ENCODE measurements around the gene TXNDC17. TPM values are rescaled to one million over a fixed set of nuclear protein-coding genes. Genes with fewer than 3 reads are reported as not detected.
"Not testable (repeated sequence)": the region's sequence is repeated elsewhere in the genome, so short reads cannot be mapped to it uniquely, and the experiment has no call there.

Gene TXNDC17
- total RNA-seq, 4 donors from 2014 or later = 31.8 to 124 (median 85.6) TPM

GRCh38 chr17:6651919-6652452 lies 11.1 kb downstream of the TXNDC17 start:
- 5 to 7% methylated on average over 15 to 32 of the region's 47 CpGs for WGBS, 2 donors
- Histone ChIP-seq H3K27me3 (peaks cover 0 to 25% of the 10 kb centered on the region in 2 donors), H3K27ac (peak overlapping the region; percentile 23 to 88 (median 78)), H3K4me3 (peak overlapping the region; percentile 58 to 88 (median 86)), H3K4me1 (peaks cover 4 to 54% (median 19%) of the 10 kb centered on the region in 4 donors), H3K36me3 (peaks cover 0 to 27% (median 0%) of the 10 kb centered on the region in 3 donors), H3K9me3 (no peaks in the 10 kb centered on the region)
- TF ChIP-seq, protein P1, sequence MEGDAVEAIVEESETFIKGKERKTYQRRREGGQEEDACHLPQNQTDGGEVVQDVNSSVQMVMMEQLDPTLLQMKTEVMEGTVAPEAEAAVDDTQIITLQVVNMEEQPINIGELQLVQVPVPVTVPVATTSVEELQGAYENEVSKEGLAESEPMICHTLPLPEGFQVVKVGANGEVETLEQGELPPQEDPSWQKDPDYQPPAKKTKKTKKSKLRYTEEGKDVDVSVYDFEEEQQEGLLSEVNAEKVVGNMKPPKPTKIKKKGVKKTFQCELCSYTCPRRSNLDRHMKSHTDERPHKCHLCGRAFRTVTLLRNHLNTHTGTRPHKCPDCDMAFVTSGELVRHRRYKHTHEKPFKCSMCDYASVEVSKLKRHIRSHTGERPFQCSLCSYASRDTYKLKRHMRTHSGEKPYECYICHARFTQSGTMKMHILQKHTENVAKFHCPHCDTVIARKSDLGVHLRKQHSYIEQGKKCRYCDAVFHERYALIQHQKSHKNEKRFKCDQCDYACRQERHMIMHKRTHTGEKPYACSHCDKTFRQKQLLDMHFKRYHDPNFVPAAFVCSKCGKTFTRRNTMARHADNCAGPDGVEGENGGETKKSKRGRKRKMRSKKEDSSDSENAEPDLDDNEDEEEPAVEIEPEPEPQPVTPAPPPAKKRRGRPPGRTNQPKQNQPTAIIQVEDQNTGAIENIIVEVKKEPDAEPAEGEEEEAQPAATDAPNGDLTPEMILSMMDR (IDR thresholded peaks at IDR 0.05) = no peak
- TF ChIP-seq POLR2A (IDR thresholded peaks at IDR 0.05) (no peak), EP300 (IDR thresholded peaks at IDR 0.05) (no peak)
- DNase-seq (ENCODE audit: low spot score in 2 of 2) = peak; percentile 43 to 62

- Histone ChIP-seq H3K4me1 (peaks cover 4 to 38% (median 15%) of the 10 kb centered on the region in 4 donors), H3K36me3 (no peaks in the 10 kb centered on the region), H3K9me3 (no peaks in the 10 kb centered on the region), H3K4me3 (no peak overlapping the region), H3K27me3 (peaks cover 0 to 54% of the 10 kb centered on the region in 2 donors), H3K27ac (no peak overlapping the region)
- WGBS, 2 donors = 27 to 33% methylated on average over 36 to 46 of the region's 46 CpGs
- TF ChIP-seq, protein P1 (IDR thresholded peaks at IDR 0.05) = no peak
- no peak for TF ChIP-seq POLR2A (IDR thresholded peaks at IDR 0.05)
- DNase-seq (ENCODE audit: low spot score in 2 of 2) = no peak
These were observed 14.2 kb downstream of the TXNDC17 start for GRCh38 chr17:6654841-6655731.

DNA sequence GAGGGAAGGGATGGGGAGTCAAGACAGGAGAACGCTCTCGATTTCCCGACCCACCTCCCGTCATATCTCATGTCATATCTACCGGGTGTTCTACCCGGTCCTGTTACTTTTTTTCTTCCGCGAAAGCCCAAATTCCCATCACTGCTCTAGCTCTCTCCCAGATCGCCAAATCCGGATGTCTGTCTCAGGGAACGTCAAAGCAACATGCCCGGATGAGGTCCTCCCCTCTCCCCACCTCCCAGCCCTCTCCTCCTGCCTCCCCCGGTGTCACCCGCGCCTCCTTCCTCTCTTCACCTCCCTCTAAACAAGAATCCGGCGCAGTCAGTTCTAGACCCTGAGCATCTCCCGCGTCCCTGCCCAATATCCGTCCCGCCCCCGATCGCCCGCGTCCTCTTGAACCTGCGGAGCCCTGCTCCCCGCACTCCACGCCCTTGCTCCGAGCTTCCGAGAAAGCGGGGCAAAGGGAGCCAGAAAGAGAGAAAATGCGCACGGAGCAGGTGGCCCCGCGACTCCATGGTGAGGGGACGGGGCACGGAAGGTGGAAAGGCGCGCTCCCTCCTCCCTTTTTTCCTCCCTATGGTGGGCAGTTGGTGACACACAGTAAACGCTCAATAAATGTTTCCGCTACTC lies 15.0 kb downstream of the TXNDC17 start:
- Histone ChIP-seq H3K4me1 (peaks cover 0 to 31% (median 9%) of the 10 kb centered on the region in 4 donors), H3K27me3 (peaks cover 0 to 59% of the 10 kb centered on the region in 2 donors)
- H3K9me3 ChIP-seq; H3K36me3 ChIP-seq; H3K27ac ChIP-seq; H3K4me3 ChIP-seq; DNase-seq (ENCODE audit: low spot score in 2 of 2): not testable (repeated sequence)
- 4 to 5% methylated on average over 25 to 26 of the region's 41 CpGs for WGBS, 2 donors

DNA sequence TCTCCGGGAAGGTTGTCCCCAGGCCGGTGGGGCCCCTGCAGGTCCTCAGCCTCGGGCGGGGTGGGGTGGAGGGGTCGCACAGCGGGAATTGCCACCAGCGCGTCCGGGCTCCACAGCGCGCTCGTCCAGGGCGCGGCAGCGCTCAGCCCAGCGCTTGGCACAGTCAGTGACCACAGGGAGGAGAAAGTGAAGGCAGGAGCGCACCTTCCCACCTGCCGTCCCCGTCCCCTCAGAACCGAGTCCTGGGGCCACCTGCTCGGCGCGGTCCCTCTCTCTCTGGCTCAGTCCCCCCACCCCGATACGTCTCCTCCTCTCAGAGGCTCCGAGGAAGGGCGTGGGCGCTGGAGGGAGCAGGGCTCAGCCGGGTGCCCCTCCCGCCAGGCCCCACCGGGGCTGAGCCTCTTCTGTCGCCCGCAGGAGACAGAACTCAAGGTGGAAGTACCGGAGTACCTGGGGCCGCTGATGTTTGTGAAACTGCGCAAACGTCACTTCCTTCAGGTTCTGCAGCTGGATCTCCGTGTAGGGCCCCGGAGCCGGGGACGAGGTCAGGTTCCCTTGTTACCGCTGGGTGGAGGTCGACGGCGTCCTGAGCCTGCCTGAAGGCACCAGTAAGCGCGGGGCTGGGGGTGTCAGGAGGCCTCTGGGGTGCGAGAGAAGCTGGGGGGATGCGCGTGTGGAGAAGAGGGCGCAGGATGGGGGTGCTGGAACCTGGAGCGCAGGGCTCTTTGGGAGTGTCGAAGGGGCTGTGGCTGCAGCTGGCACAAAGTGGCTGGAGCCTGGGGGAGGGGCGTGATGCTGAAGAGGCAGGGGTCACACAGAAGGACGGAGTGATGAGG lies 16.2 kb downstream of the TXNDC17 start:
- not testable (repeated sequence) for H3K27ac ChIP-seq; DNase-seq (ENCODE audit: low spot score in 2 of 2); H3K36me3 ChIP-seq; H3K9me3 ChIP-seq
- WGBS, 2 donors = 7 to 15% methylated on average over 26 to 38 of the region's 55 CpGs
- H3K4me1 ChIP-seq = peaks cover 0 to 27% (median 5%) of the 10 kb centered on the region in 4 donors
- peak overlapping the region in 2 of 4 donors; percentile 11 to 26 for H3K4me3 ChIP-seq
- H3K27me3 ChIP-seq = peaks cover 0 to 70% of the 10 kb centered on the region in 2 donors

DNA sequence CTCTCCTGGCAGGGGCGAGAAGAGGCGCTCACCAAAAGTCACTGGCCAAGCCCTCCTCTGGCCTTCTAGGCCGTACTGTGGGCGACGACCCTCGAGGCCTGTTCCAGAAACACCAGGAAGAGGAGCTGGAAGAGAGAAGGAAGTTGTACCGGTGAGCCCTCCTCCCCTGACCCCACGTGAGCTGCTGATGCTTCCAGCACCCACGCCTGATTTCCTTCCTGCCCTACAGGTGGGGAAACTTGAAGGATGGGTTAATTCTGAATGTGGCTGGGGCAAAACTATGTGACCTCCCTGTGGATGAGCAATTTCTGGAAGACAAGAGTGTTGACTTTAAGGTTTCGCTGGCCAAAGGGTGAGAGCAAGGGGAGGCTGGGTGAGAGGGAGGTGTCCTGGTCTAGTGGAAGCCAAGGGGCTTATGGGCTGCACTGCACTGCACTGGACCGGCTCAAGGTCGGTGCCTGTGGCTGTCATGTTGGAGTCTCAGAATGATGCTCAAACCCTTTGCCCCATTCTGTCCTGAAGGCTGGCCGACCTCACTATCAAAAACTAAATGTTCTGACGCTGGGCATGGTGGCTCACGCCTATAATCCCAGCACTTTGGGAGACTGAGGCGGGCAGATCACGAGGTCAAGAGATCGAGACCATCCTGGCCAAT lies 16.9 kb downstream of the TXNDC17 start:
- Histone ChIP-seq H3K4me1 (peaks cover 0 to 20% (median 1%) of the 10 kb centered on the region in 4 donors), H3K27ac (no peak overlapping the region), H3K36me3 (no peaks in the 10 kb centered on the region), H3K4me3 (peak overlapping the region in 1 of 4 donors; percentile 26), H3K27me3 (peaks cover 0 to 75% of the 10 kb centered on the region in 2 donors), H3K9me3 (no peaks in the 10 kb centered on the region)
- no peak for DNase-seq (ENCODE audit: low spot score in 2 of 2)
- TF ChIP-seq EP300 (IDR thresholded peaks at IDR 0.05) (no peak), POLR2A (IDR thresholded peaks at IDR 0.05) (no peak)
- WGBS, 2 donors = 73 to 74% methylated on average over 18 of the region's 18 CpGs

DNA sequence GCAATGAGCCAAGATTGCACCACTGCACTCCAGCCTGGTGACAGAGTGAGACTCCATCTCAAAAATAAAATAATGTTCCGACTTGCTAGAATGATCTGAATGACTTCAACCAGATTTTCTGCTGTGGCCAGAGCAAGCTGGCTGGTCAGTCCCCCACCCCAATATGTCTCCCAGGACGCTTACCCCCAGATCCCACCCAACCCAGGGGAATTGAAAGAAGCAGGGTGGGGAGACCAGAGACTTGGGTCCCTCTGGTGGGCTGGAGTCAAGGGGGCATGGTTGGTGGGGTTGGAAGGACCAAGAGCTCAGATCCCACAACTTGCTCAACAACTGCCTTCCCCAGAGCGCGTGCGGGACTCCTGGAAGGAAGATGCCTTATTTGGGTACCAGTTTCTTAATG lies 17.6 kb downstream of the TXNDC17 start:
- H3K4me3 ChIP-seq; H3K9me3 ChIP-seq; H3K27ac ChIP-seq; DNase-seq (ENCODE audit: low spot score in 2 of 2); H3K36me3 ChIP-seq: not testable (repeated sequence)
- H3K27me3 ChIP-seq = peaks cover 0 to 75% of the 10 kb centered on the region in 2 donors
- WGBS, 2 donors = 76 to 95% methylated on average over 2 to 5 of the region's 5 CpGs
- peaks cover 0 to 17% (median 0%) of the 10 kb centered on the region in 4 donors for H3K4me1 ChIP-seq

Measured in tibial nerve (tissue), 4 donors.